Measurements from ENCODE around the gene LIPN.

The LIPN gene

GRCh38 chr10:88769384-88769783, 9.6 kb downstream of the LIPN start:
- H3K4me3 ChIP-seq (replicated peaks; ENCODE audit: low read depth, low read length) = no peak overlapping the region
- DNase-seq (ENCODE audit: extremely low read depth, low read depth) = no peak
- TF ChIP-seq, protein P1, sequence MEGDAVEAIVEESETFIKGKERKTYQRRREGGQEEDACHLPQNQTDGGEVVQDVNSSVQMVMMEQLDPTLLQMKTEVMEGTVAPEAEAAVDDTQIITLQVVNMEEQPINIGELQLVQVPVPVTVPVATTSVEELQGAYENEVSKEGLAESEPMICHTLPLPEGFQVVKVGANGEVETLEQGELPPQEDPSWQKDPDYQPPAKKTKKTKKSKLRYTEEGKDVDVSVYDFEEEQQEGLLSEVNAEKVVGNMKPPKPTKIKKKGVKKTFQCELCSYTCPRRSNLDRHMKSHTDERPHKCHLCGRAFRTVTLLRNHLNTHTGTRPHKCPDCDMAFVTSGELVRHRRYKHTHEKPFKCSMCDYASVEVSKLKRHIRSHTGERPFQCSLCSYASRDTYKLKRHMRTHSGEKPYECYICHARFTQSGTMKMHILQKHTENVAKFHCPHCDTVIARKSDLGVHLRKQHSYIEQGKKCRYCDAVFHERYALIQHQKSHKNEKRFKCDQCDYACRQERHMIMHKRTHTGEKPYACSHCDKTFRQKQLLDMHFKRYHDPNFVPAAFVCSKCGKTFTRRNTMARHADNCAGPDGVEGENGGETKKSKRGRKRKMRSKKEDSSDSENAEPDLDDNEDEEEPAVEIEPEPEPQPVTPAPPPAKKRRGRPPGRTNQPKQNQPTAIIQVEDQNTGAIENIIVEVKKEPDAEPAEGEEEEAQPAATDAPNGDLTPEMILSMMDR (IDR thresholded peaks at IDR 0.05; ENCODE audit: low read depth, low read length, missing control alignments) = no peak

DNA sequence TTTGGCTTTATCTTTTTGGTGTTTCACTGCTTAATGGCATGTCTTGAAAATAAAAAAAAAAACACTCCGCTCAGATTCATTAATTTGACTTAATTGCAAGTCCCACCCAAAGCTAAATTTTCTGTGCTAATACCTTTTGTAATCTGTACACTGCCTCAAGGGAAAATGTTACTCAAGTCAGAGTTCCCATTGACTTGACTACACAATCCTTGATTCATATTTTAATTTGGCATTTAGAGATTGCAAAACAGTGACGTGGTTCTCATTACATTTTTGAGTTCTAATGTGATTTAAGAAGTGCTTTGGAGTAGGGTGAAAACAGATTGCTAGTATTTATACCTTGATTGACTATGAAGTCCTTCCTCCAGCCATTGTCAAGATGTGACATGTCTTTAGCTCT, 21.4 kb downstream of the LIPN start:
- no peak for DNase-seq (ENCODE audit: extremely low read depth, low read depth)
- H3K4me3 ChIP-seq (replicated peaks; ENCODE audit: low read depth, low read length) = no peak overlapping the region
- TF ChIP-seq, protein P1 (IDR thresholded peaks at IDR 0.05; ENCODE audit: low read depth, low read length, missing control alignments) = no peak

DNA sequence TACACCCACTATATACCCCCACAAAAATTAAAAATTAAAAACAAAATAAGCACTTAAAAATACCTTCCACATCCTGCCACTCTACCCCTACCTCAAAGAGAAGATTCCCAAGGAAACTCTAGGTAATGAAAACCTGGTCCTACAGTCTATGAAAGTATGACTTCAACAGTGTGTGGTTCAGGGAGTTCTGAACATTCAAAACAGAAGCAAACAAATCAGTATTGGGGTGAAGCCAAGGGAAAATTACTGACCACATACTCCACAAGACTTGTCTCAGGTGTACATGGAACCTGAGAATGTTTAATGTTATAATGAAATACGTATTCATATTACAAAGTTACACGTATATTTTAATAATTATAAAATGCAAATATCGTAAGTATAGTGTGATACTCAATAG, 22.4 kb downstream of the LIPN start:
- no peak for DNase-seq (ENCODE audit: extremely low read depth, low read depth)
- TF ChIP-seq, protein P1 (IDR thresholded peaks at IDR 0.05; ENCODE audit: low read depth, low read length, missing control alignments) = no peak
- H3K4me3 ChIP-seq (replicated peaks; ENCODE audit: low read depth, low read length) = no peak overlapping the region

DNA sequence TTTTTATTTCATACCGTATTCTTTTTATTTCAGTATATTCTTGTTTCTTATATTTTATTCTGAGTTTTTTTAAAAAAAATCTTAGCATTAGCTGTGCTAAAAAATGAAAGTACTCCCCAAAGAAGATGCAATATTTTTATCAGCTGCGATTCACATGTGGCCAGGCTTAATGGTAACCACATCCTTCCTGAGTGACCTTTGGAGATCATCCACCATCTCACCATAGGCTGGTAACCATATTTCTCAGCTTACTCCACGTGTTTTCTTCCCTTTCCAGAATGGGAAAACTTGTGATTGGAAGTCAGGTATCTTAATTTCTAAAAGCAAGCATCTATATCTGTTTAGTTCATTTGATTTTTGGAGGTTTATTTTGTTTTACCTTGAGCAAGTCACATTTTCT, 23.9 kb downstream of the LIPN start:
- H3K4me3 ChIP-seq (replicated peaks; ENCODE audit: low read depth, low read length) = no peak overlapping the region
- TF ChIP-seq, protein P1 (IDR thresholded peaks at IDR 0.05; ENCODE audit: low read depth, low read length, missing control alignments) = no peak
- DNase-seq (ENCODE audit: extremely low read depth, low read depth) = peak; percentile 72

GRCh38 chr10:88786032-88786770, 26.4 kb downstream of the LIPN start:
- DNase-seq (ENCODE audit: extremely low read depth, low read depth) = no peak
- no peak overlapping the region for H3K4me3 ChIP-seq (replicated peaks; ENCODE audit: low read depth, low read length)
- TF ChIP-seq, protein P1 (IDR thresholded peaks at IDR 0.05; ENCODE audit: low read depth, low read length, missing control alignments) = no peak

GRCh38 chr10:88787463-88787862, 27.6 kb downstream of the LIPN start:
- no peak overlapping the region for H3K4me3 ChIP-seq (replicated peaks; ENCODE audit: low read depth, low read length)
- TF ChIP-seq, protein P1 (IDR thresholded peaks at IDR 0.05; ENCODE audit: low read depth, low read length, missing control alignments) = no peak
- no peak for DNase-seq (ENCODE audit: extremely low read depth, low read depth)

GRCh38 chr10:88788924-88789323, 29.1 kb downstream of the LIPN start:
- TF ChIP-seq, protein P1 (IDR thresholded peaks at IDR 0.05; ENCODE audit: low read depth, low read length, missing control alignments) = no peak
- DNase-seq (ENCODE audit: extremely low read depth, low read depth) = no peak
- H3K4me3 ChIP-seq (replicated peaks; ENCODE audit: low read depth, low read length) = no peak overlapping the region
